Testis (tissue), 2 donors: ENCODE data around the gene SLC25A2.

Experiments used
- POLR2A ChIP-seq: fragments of 450-650 bp; IDR thresholded peaks from one replicate; pipeline ENCODE4 v1.6.1; 2017; ENCODE audit warnings: antibody characterized with exemption, mild to moderate bottlenecking, moderate library complexity
- TF ChIP-seq, protein P1 (sequence below), 3 experiments: fragments of 450-650 bp in 2 of 3; fragments of 200-600 bp in 1 of 3; sonication (generic) in 1 of 3; IDR thresholded peaks; one replicate each; pipeline ENCODE4 v1.5.1; 2016 to 2019; ENCODE audit warnings: antibody characterized with exemption in 3 of 3, mild to moderate bottlenecking in 2 of 3, moderate library complexity in 1 of 3

DNA sequence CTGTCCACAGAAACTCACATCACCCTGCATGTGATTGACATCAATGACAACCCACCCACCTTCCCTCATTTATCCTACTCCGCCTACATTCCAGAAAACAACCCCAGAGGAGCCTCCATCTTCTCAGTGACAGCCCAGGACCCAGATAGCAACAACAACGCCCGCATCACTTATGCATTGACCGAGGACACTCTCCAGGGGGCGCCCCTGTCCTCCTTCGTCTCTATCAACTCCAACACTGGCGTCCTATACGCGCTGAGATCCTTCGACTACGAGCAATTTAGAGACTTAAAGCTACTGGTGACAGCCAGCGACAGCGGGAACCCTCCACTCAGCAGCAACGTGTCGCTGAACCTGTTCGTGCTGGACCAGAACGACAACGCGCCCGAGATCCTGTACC lies 41.5 kb upstream of the SLC25A2 start:
- TF ChIP-seq, protein P1, sequence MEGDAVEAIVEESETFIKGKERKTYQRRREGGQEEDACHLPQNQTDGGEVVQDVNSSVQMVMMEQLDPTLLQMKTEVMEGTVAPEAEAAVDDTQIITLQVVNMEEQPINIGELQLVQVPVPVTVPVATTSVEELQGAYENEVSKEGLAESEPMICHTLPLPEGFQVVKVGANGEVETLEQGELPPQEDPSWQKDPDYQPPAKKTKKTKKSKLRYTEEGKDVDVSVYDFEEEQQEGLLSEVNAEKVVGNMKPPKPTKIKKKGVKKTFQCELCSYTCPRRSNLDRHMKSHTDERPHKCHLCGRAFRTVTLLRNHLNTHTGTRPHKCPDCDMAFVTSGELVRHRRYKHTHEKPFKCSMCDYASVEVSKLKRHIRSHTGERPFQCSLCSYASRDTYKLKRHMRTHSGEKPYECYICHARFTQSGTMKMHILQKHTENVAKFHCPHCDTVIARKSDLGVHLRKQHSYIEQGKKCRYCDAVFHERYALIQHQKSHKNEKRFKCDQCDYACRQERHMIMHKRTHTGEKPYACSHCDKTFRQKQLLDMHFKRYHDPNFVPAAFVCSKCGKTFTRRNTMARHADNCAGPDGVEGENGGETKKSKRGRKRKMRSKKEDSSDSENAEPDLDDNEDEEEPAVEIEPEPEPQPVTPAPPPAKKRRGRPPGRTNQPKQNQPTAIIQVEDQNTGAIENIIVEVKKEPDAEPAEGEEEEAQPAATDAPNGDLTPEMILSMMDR (IDR thresholded peaks at IDR 0.05) = no peak
- no peak for TF ChIP-seq POLR2A
